ENCODE measurements around the gene IGF2BP3.

- TF ChIP-seq POLR2A (IDR thresholded peaks at IDR 0.05; ENCODE audit: low read depth, low read length), result no peak
- TF ChIP-seq SPI1 (IDR thresholded peaks at IDR 0.05; ENCODE audit: low read depth, low read length), result no peak
- no peak for TF ChIP-seq TAF1 (IDR thresholded peaks at IDR 0.05; ENCODE audit: low read depth, low read length)
- no peak for TF ChIP-seq POLR2AphosphoS5 (IDR thresholded peaks at IDR 0.05; ENCODE audit: low read depth, low read length)
Observed at GRCh38 chr7:23494009-23494408, 23.7 kb upstream of the IGF2BP3 start.

Measured in GM12891 (cell line).